ENCODE measurements around the gene MACROH2A1. TPM values are rescaled to one million over a fixed set of nuclear protein-coding genes. Genes with fewer than 3 reads are reported as not detected.
A peak's percentile ranks its signal among the peaks of the same experiment; 100 is the strongest.

MACROH2A1 gene
- total RNA-seq, 1 donor from 2014 or later = 315 TPM

- Mint-ChIP-seq H3K27ac (peak overlapping the region; percentile 74), H3K4me1 (ENCODE audit: low read depth) (peaks cover 69% of the 10 kb centered on the region), H3K9me3 (no peaks in the 10 kb centered on the region), H3K36me3 (ENCODE audit: low read depth) (no peaks in the 10 kb centered on the region), H3K4me3 (peak overlapping the region; percentile 13), H3K27me3 (ENCODE audit: insufficient read depth) (peaks cover 2% of the 10 kb centered on the region)
- DNase-seq (ENCODE audit: low spot score) = no peak
- intact Hi-C loops (cut with micrococcal nuclease) = loop anchor here (1.0 kb wide), 1 partner anchor 15 kb away; no protein-coding TSS in a partner anchor
These were observed 88.6 kb downstream of the MACROH2A1 start for GRCh38 chr5:135310328-135310989.

- H3K36me3 Mint-ChIP-seq (ENCODE audit: low read depth) = no peaks in the 10 kb centered on the region
- intact Hi-C loops (cut with micrococcal nuclease) = loop anchor here (1.0 kb wide), 1 partner anchor 16 kb away; no protein-coding TSS in a partner anchor
- DNase-seq (ENCODE audit: low spot score) = no peak
- peaks cover 2% of the 10 kb centered on the region for H3K27me3 Mint-ChIP-seq (ENCODE audit: insufficient read depth)
- H3K27ac Mint-ChIP-seq = peak overlapping the region; percentile 74
- H3K4me1 Mint-ChIP-seq (ENCODE audit: low read depth) = peaks cover 69% of the 10 kb centered on the region
- H3K4me3 Mint-ChIP-seq = no peak overlapping the region
- H3K9me3 Mint-ChIP-seq = no peaks in the 10 kb centered on the region
These were observed 89.4 kb downstream of the MACROH2A1 start for GRCh38 chr5:135309391-135310327.

GRCh38 chr5:135308752-135309151 lies 90.3 kb downstream of the MACROH2A1 start:
- no peak overlapping the region for H3K4me3 Mint-ChIP-seq
- peaks cover 6% of the 10 kb centered on the region for H3K27me3 Mint-ChIP-seq (ENCODE audit: insufficient read depth)
- no peak overlapping the region for H3K27ac Mint-ChIP-seq
- no peak for DNase-seq (ENCODE audit: low spot score)
- H3K36me3 Mint-ChIP-seq (ENCODE audit: low read depth) = no peaks in the 10 kb centered on the region
- H3K4me1 Mint-ChIP-seq (ENCODE audit: low read depth) = peaks cover 60% of the 10 kb centered on the region
- intact Hi-C loops (cut with micrococcal nuclease) = no loop called here
- no peaks in the 10 kb centered on the region for H3K9me3 Mint-ChIP-seq

GRCh38 chr5:135308245-135308644 lies 90.8 kb downstream of the MACROH2A1 start:
- DNase-seq (ENCODE audit: low spot score) = no peak
- intact Hi-C loops (cut with micrococcal nuclease) = no loop called here
- H3K36me3 Mint-ChIP-seq (ENCODE audit: low read depth) = no peaks in the 10 kb centered on the region
- H3K27ac Mint-ChIP-seq = no peak overlapping the region
- no peaks in the 10 kb centered on the region for H3K9me3 Mint-ChIP-seq
- peaks cover 6% of the 10 kb centered on the region for H3K27me3 Mint-ChIP-seq (ENCODE audit: insufficient read depth)
- peaks cover 55% of the 10 kb centered on the region for H3K4me1 Mint-ChIP-seq (ENCODE audit: low read depth)
- H3K4me3 Mint-ChIP-seq = no peak overlapping the region

GRCh38 chr5:135307143-135307903 lies 91.7 kb downstream of the MACROH2A1 start:
- Mint-ChIP-seq H3K27ac (no peak overlapping the region), H3K27me3 (ENCODE audit: insufficient read depth) (peaks cover 13% of the 10 kb centered on the region), H3K36me3 (ENCODE audit: low read depth) (no peaks in the 10 kb centered on the region), H3K9me3 (no peaks in the 10 kb centered on the region), H3K4me3 (no peak overlapping the region), H3K4me1 (ENCODE audit: low read depth) (peaks cover 46% of the 10 kb centered on the region)
- DNase-seq (ENCODE audit: low spot score) = no peak
- intact Hi-C loops (cut with micrococcal nuclease) = no loop called here

GRCh38 chr5:135306557-135306956 lies 92.5 kb downstream of the MACROH2A1 start:
- intact Hi-C loops (cut with micrococcal nuclease) = no loop called here
- Mint-ChIP-seq H3K4me1 (ENCODE audit: low read depth) (peaks cover 39% of the 10 kb centered on the region), H3K36me3 (ENCODE audit: low read depth) (no peaks in the 10 kb centered on the region), H3K27ac (no peak overlapping the region), H3K9me3 (no peaks in the 10 kb centered on the region), H3K27me3 (ENCODE audit: insufficient read depth) (peaks cover 19% of the 10 kb centered on the region), H3K4me3 (no peak overlapping the region)
- no peak for DNase-seq (ENCODE audit: low spot score)

GRCh38 chr5:135304352-135305221 lies 94.4 kb downstream of the MACROH2A1 start:
- H3K4me1 Mint-ChIP-seq (ENCODE audit: low read depth) = peaks cover 19% of the 10 kb centered on the region
- H3K27me3 Mint-ChIP-seq (ENCODE audit: insufficient read depth) = peaks cover 36% of the 10 kb centered on the region
- no peak overlapping the region for H3K27ac Mint-ChIP-seq
- intact Hi-C loops (cut with micrococcal nuclease) = no loop called here
- H3K4me3 Mint-ChIP-seq = no peak overlapping the region
- peaks cover under 1% of the 10 kb centered on the region for H3K36me3 Mint-ChIP-seq (ENCODE audit: low read depth)
- no peaks in the 10 kb centered on the region for H3K9me3 Mint-ChIP-seq
- DNase-seq (ENCODE audit: low spot score) = no peak

GRCh38 chr5:135303582-135304173 lies 95.4 kb downstream of the MACROH2A1 start:
- Mint-ChIP-seq H3K4me1 (ENCODE audit: low read depth) (peaks cover 10% of the 10 kb centered on the region), H3K27me3 (ENCODE audit: insufficient read depth) (peaks cover 38% of the 10 kb centered on the region), H3K4me3 (no peak overlapping the region), H3K9me3 (no peaks in the 10 kb centered on the region), H3K36me3 (ENCODE audit: low read depth) (peaks cover 2% of the 10 kb centered on the region), H3K27ac (no peak overlapping the region)
- no peak for DNase-seq (ENCODE audit: low spot score)
- intact Hi-C loops (cut with micrococcal nuclease) = no loop called here

GRCh38 chr5:135296900-135297816 lies 101.9 kb downstream of the MACROH2A1 start:
- H3K4me3 Mint-ChIP-seq = no peak overlapping the region
- no peaks in the 10 kb centered on the region for H3K9me3 Mint-ChIP-seq
- H3K27me3 Mint-ChIP-seq (ENCODE audit: insufficient read depth) = peaks cover 42% of the 10 kb centered on the region
- intact Hi-C loops (cut with micrococcal nuclease) = no loop called here
- no peak overlapping the region for H3K27ac Mint-ChIP-seq
- H3K36me3 Mint-ChIP-seq (ENCODE audit: low read depth) = peaks cover 2% of the 10 kb centered on the region
- H3K4me1 Mint-ChIP-seq (ENCODE audit: low read depth) = no peaks in the 10 kb centered on the region
- DNase-seq (ENCODE audit: low spot score) = no peak

- Mint-ChIP-seq H3K36me3 (ENCODE audit: low read depth) (peaks cover 2% of the 10 kb centered on the region), H3K4me1 (ENCODE audit: low read depth) (no peaks in the 10 kb centered on the region), H3K27ac (no peak overlapping the region), H3K4me3 (no peak overlapping the region), H3K9me3 (no peaks in the 10 kb centered on the region), H3K27me3 (ENCODE audit: insufficient read depth) (peaks cover 37% of the 10 kb centered on the region)
- DNase-seq (ENCODE audit: low spot score) = no peak
- intact Hi-C loops (cut with micrococcal nuclease) = no loop called here
These were observed 103.2 kb downstream of the MACROH2A1 start for GRCh38 chr5:135295852-135296251.

- Mint-ChIP-seq H3K4me3 (no peak overlapping the region), H3K4me1 (ENCODE audit: low read depth) (no peaks in the 10 kb centered on the region), H3K36me3 (ENCODE audit: low read depth) (peaks cover 2% of the 10 kb centered on the region), H3K27ac (no peak overlapping the region), H3K27me3 (ENCODE audit: insufficient read depth) (peaks cover 32% of the 10 kb centered on the region), H3K9me3 (no peaks in the 10 kb centered on the region)
- no peak for DNase-seq (ENCODE audit: low spot score)
- intact Hi-C loops (cut with micrococcal nuclease) = no loop called here
These were observed 104.2 kb downstream of the MACROH2A1 start for GRCh38 chr5:135294793-135295192.

All from activated T-helper 1 cell treated with anti-CD3 and anti-CD28 coated beads, Interleukin-12 subunit alpha, Interleukin-12 subunit beta, Interleukin-2, Interleukin-4 antibody, amounts not matched to agents 30 ng/mL and 10 ng/mL and 1 ng/mL, durations not matched to agents 14 hours and 24 hours and 36 hours (primary cell).